HepG2 (cell line): ENCODE data around the gene DISP2. TPM values are rescaled to one million over a fixed set of nuclear protein-coding genes. Genes with fewer than 3 reads are reported as not detected.

Experiments
- ARID2 ChIP-seq: sonication (generic); formaldehyde crosslinking; IDR thresholded peaks from 2 replicates; pipeline ENCODE4 v1.8.1; 2022; ENCODE audit warnings: mild to moderate bottlenecking, missing genetic modification reagents, borderline replicate concordance
- CBX5 ChIP-seq: sonication (generic); formaldehyde crosslinking; IDR thresholded peaks from 2 replicates; pipeline ENCODE4 v1.4.0; 2020; ENCODE audit warnings: missing genetic modification reagents, borderline replicate concordance
- CTCF ChIP-seq: sonication (generic); formaldehyde crosslinking; IDR thresholded peaks from 2 replicates; pipeline ENCODE4 v1.5.0; 2020; ENCODE audit warnings: mild to moderate bottlenecking, missing genetic modification reagents, moderate library complexity
- GPN1 ChIP-seq: sonication (generic); formaldehyde crosslinking; IDR thresholded peaks from 2 replicates; pipeline ENCODE4 v1.5.1; 2020; ENCODE audit warnings: missing genetic modification reagents, borderline replicate concordance
- HIC2 ChIP-seq: sonication (generic); formaldehyde crosslinking; IDR thresholded peaks from 2 replicates; pipeline ENCODE4 v1.9.0; 2022; ENCODE audit warnings: low read depth, missing genetic modification reagents
- HOXA7 ChIP-seq: sonication (generic); formaldehyde crosslinking; IDR thresholded peaks from 2 replicates; pipeline ENCODE4 v1.8.1; 2022; ENCODE audit warnings: mild to moderate bottlenecking, missing genetic modification reagents, moderate library complexity
- MEF2D ChIP-seq: sonication (generic); formaldehyde crosslinking; IDR thresholded peaks from 2 replicates; pipeline ENCODE4 v1.5.1; 2020; ENCODE audit warnings: mild to moderate bottlenecking, missing genetic modification reagents
- NFYC ChIP-seq: IDR thresholded peaks from 2 replicates; pipeline ENCODE4 v1.6.1; 2016; ENCODE audit warnings: missing genetic modification reagents, missing compliant biosample characterization
- NR2F2 ChIP-seq: IDR thresholded peaks from 2 replicates; pipeline ENCODE4 v1.6.1; 2012; ENCODE audit warnings: low read depth, inconsistent platforms, borderline replicate concordance
- SOX5 ChIP-seq: IDR thresholded peaks from 2 replicates; pipeline ENCODE4 v1.6.1; 2016; ENCODE audit warnings: borderline replicate concordance
- STAT6 ChIP-seq: sonication (generic); formaldehyde crosslinking; IDR thresholded peaks from 2 replicates; pipeline ENCODE4 v1.4.0; 2020; ENCODE audit warnings: missing genetic modification reagents, mild to moderate bottlenecking, borderline replicate concordance
- TCF7 ChIP-seq: sonication (generic); IDR thresholded peaks from 2 replicates; pipeline ENCODE4 v1.6.1; 2016; ENCODE audit warnings: antibody characterized with exemption, low read depth
- TEAD3 ChIP-seq: optimal IDR thresholded peaks from 2 replicates; pipeline ENCODE3; 2016; ENCODE audit warnings: borderline replicate concordance
- ZNF280D ChIP-seq: sonication (generic); formaldehyde crosslinking; IDR thresholded peaks from 2 replicates; pipeline ENCODE4 v1.5.1; 2020; ENCODE audit warnings: mild to moderate bottlenecking, missing genetic modification reagents
- ZNF543 ChIP-seq: sonication (generic); formaldehyde crosslinking; IDR thresholded peaks from 2 replicates; pipeline ENCODE4 v1.4.0; 2020; ENCODE audit warnings: mild to moderate bottlenecking, missing genetic modification reagents
- ZNF782 ChIP-seq: sonication (generic); formaldehyde crosslinking; IDR thresholded peaks from 2 replicates; pipeline ENCODE4 v1.4.0; 2020; ENCODE audit warnings: missing genetic modification reagents, mild to moderate bottlenecking, borderline replicate concordance
- ZNF800 ChIP-seq: sonication (generic); formaldehyde crosslinking; IDR thresholded peaks from 2 replicates; pipeline ENCODE4 v1.4.0; 2020; ENCODE audit warnings: missing genetic modification reagents
- polyA plus RNA-seq, 8 experiments: library from polyadenylated mRNA; depleted of rRNA in 3 of 8; stranded (reverse) in 7 of 8; unstranded in 1 of 8; fragments of >200 nt; fragmentation: Illumina TruSeq in 4 of 8; extraction: Trizol in 4 of 8; gene quantifications; 2 replicates each; pipeline versions ENCODE4 v1.2.1 to v1.2.3, GENCODE V29; 2011 to 2016; ENCODE audit warnings: low read depth in 4 of 8, missing spikeins in 1 of 8, mixed read lengths in 1 of 8; ENCODE audit not compliant: insufficient read depth in 1 of 8
- total RNA-seq, 5 experiments: library from RNA; depleted of rRNA; stranded (reverse); fragments of >200 nt; fragmentation: Illumina TruSeq; extraction: Trizol; gene quantifications; 2 replicates each; pipeline ENCODE4 v1.2.3, GENCODE V29; 2016; ENCODE audit warnings: low read depth in 1 of 5

Gene DISP2
- total and polyA plus RNA-seq, 2 of the 13 experiments (the other 11 are each of a cell fraction or from before 2014, with no cell fraction given), result 0.09 to 0.32 TPM

GRCh38 chr15:40354408-40355171 is 3.4 kb upstream of the DISP2 start (continued):
- TF ChIP-seq ZNF800 (CRISPR knock-in tag) (no peak), ZNF782 (CRISPR knock-in tag) (no peak), NR2F2 (no peak), CTCF (CRISPR knock-in tag) (peak; percentile 58), ARID2 (CRISPR knock-in tag) (no peak), STAT6 (CRISPR knock-in tag) (no peak), MEF2D (no peak), NFYC (CRISPR knock-in tag) (no peak), SOX5 (no peak), ZNF280D (no peak), HIC2 (CRISPR knock-in tag) (no peak), HOXA7 (no peak), ZNF543 (CRISPR knock-in tag) (no peak), TEAD3 (CRISPR knock-in tag) (no peak), TCF7 (no peak), GPN1 (CRISPR knock-in tag) (no peak), CBX5 (CRISPR knock-in tag) (no peak)
